HFFc6 (cell line): ENCODE data around the gene EMCN. TPM values are rescaled to one million over a fixed set of nuclear protein-coding genes. Genes with fewer than 3 reads are reported as not detected.
A peak's percentile ranks its signal among the peaks of the same experiment; 100 is the strongest.

Source experiments
- DNase-seq: peaks from one replicate; pipeline ENCODE4 v3.0.0-alpha.2; 2018
- H3K27ac Mint-ChIP-seq: 2 replicates; pipeline ENCODE4 v1.8.0; 2020; ENCODE audit warnings: mild to moderate bottlenecking, mixed read lengths
- H3K27me3 Mint-ChIP-seq: 2 replicates; pipeline ENCODE4 v1.8.0; 2021; ENCODE audit warnings: mild to moderate bottlenecking, moderate library complexity, mixed read lengths; ENCODE audit not compliant: insufficient read depth
- H3K36me3 Mint-ChIP-seq: 2 replicates; pipeline ENCODE4 v1.8.0; 2021; ENCODE audit warnings: low read depth, mixed read lengths
- H3K4me1 Mint-ChIP-seq: 2 replicates; pipeline ENCODE4 v1.8.0; 2020; ENCODE audit warnings: low read depth, mixed read lengths
- H3K4me3 Mint-ChIP-seq: 2 replicates; pipeline ENCODE4 v1.8.0; 2020; ENCODE audit warnings: mild to moderate bottlenecking, moderate library complexity, mixed read lengths
- H3K9me3 Mint-ChIP-seq: 2 replicates; pipeline ENCODE4 v1.8.0; 2020; ENCODE audit warnings: mild to moderate bottlenecking, mixed read lengths
- CTCF ChIP-seq: fragments of 200-600 bp; sonication (generic); IDR thresholded peaks from 2 replicates; pipeline ENCODE4 v1.5.0; 2021; ENCODE audit warnings: antibody characterized with exemption, mild to moderate bottlenecking
- total RNA-seq, 6 experiments: library from RNA; stranded (reverse); fragmentation: NEBNext Ultra II Directional; extraction: Animal tissue kit (Norgen Biotek cat#: 25700); gene quantifications; 2 replicates in 1 of 6; 3 replicates in 5 of 6; pipeline ENCODE4 v1.2.3, GENCODE V29; 2021

Gene EMCN
- total RNA-seq, 6 experiments from 2014 or later = 0.07 to 0.66 (median 0.47) TPM

GRCh38 chr4:100479971-100480370 is 37.9 kb downstream of the EMCN start:
- H3K4me3 Mint-ChIP-seq = no peak overlapping the region
- no peak for DNase-seq
- no peaks in the 10 kb centered on the region for H3K36me3 Mint-ChIP-seq
- no peaks in the 10 kb centered on the region for H3K9me3 Mint-ChIP-seq
- H3K4me1 Mint-ChIP-seq = no peaks in the 10 kb centered on the region
- TF ChIP-seq CTCF = no peak
- no peak overlapping the region for H3K27ac Mint-ChIP-seq
- peaks cover 1% of the 10 kb centered on the region for H3K27me3 Mint-ChIP-seq

GRCh38 chr4:100469555-100469954 is 48.3 kb downstream of the EMCN start:
- Mint-ChIP-seq H3K4me3 (no peak overlapping the region), H3K9me3 (peaks cover 5% of the 10 kb centered on the region; the same call in 1 of the 2 replicates), H3K36me3 (peaks cover 5% of the 10 kb centered on the region), H3K27ac (no peak overlapping the region), H3K4me1 (peaks cover 5% of the 10 kb centered on the region; the same call in 1 of the 2 replicates), H3K27me3 (no peaks in the 10 kb centered on the region)
- no peak for DNase-seq
- no peak for TF ChIP-seq CTCF

GRCh38 chr4:100466501-100466900 is 51.3 kb downstream of the EMCN start:
- peaks cover 5% of the 10 kb centered on the region for H3K36me3 Mint-ChIP-seq
- H3K27ac Mint-ChIP-seq = no peak overlapping the region
- no peak for TF ChIP-seq CTCF
- no peak overlapping the region for H3K4me3 Mint-ChIP-seq
- no peaks in the 10 kb centered on the region; the same call in 1 of the 2 replicates for H3K27me3 Mint-ChIP-seq
- peaks cover 5% of the 10 kb centered on the region; the same call in 1 of the 2 replicates for H3K9me3 Mint-ChIP-seq
- DNase-seq = no peak
- H3K4me1 Mint-ChIP-seq = peaks cover 25% of the 10 kb centered on the region

GRCh38 chr4:100461807-100462605 is 55.8 kb downstream of the EMCN start:
- peak; percentile 83 for DNase-seq
- Mint-ChIP-seq H3K9me3 (no peaks in the 10 kb centered on the region), H3K4me1 (peaks cover 35% of the 10 kb centered on the region)

GRCh38 chr4:100450449-100450848 is 67.4 kb downstream of the EMCN start:
- no peak overlapping the region for H3K27ac Mint-ChIP-seq
- H3K36me3 Mint-ChIP-seq = no peaks in the 10 kb centered on the region
- peaks cover 6% of the 10 kb centered on the region for H3K4me1 Mint-ChIP-seq
- 0 out of 2 replicates have a peak, but pooled peaks cover 1% of the 10 kb centered on the region for H3K27me3 Mint-ChIP-seq
- no peak overlapping the region for H3K4me3 Mint-ChIP-seq
- no peaks in the 10 kb centered on the region for H3K9me3 Mint-ChIP-seq
- no peak for TF ChIP-seq CTCF
- peak; percentile 17 for DNase-seq

More at GRCh38 chr4:100461807-100462605, 55.8 kb downstream of the EMCN start:
- TF ChIP-seq CTCF = no peak
- peaks cover under 1% of the 10 kb centered on the region; the same call in 1 of the 2 replicates for H3K27me3 Mint-ChIP-seq
- H3K27ac Mint-ChIP-seq = peak overlapping the region; percentile 32; the same call in 1 of the 2 replicates
- H3K36me3 Mint-ChIP-seq = peaks cover 10% of the 10 kb centered on the region
- H3K4me3 Mint-ChIP-seq = peak overlapping the region; percentile 30; the same call in 1 of the 2 replicates
